ENCODE measurements around the gene URI1. TPM values are rescaled to one million over a fixed set of nuclear protein-coding genes. Genes with fewer than 3 reads are reported as not detected.

The URI1 gene
- total RNA-seq, 1 experiment from 2014 or later = 56.0 TPM

- no peaks in the 10 kb centered on the region for H3K9me3 ChIP-seq (ENCODE audit: insufficient read depth, low read depth)
- H3K27me3 ChIP-seq (ENCODE audit: insufficient read depth, low read depth) = no peaks in the 10 kb centered on the region
- ChIA-PET POLR2A (ENCODE audit: unreplicated experiment) (no interaction called here), CTCF (no interaction called here)
- peaks cover 19% of the 10 kb centered on the region for H3K79me2 ChIP-seq (ENCODE audit: low read depth)
- DNase-seq = no peak
- BruUV-seq (replicated peaks) = no TSS peak
- intact Hi-C loops (cut with micrococcal nuclease; ENCODE audit: unreplicated experiment) = no loop called here
- H3K27ac ChIP-seq = no peak overlapping the region
- no peak for TF ChIP-seq EZH2 (IDR thresholded peaks at IDR 0.05; ENCODE audit: low read depth)
- no peak overlapping the region for H3K4me2 ChIP-seq
- peaks cover 26% of the 10 kb centered on the region; the same call in 1 of the 2 replicates for H4K20me1 ChIP-seq (ENCODE audit: insufficient read depth)
- no peaks in the 10 kb centered on the region for H3K4me1 ChIP-seq (replicated peaks; ENCODE audit: insufficient read depth)
- no peaks in the 10 kb centered on the region for H3K9me2 ChIP-seq (ENCODE audit: insufficient read depth)
- H2AFZ ChIP-seq = no peak overlapping the region
- peaks cover 31% of the 10 kb centered on the region for H3K36me3 ChIP-seq (ENCODE audit: low read depth)
- 0 out of 2 replicates have a peak, but pooled peaks cover 10% of the 10 kb centered on the region for H3F3A ChIP-seq (ENCODE audit: insufficient read depth, low read depth)
- no peak overlapping the region for H3K4me3 ChIP-seq
These were observed 64.2 kb downstream of the URI1 start for GRCh38 chr19:30006207-30006606.

- Histone ChIP-seq H3K27me3 (ENCODE audit: insufficient read depth, low read depth) (no peaks in the 10 kb centered on the region), H3K36me3 (ENCODE audit: low read depth) (peaks cover 36% of the 10 kb centered on the region), H2AFZ (no peak overlapping the region), H3K79me2 (ENCODE audit: low read depth) (peaks cover 4% of the 10 kb centered on the region; the same call in 1 of the 2 replicates), H3K27ac (no peak overlapping the region), H3K9me3 (ENCODE audit: insufficient read depth, low read depth) (no peaks in the 10 kb centered on the region), H3K9me2 (ENCODE audit: insufficient read depth) (no peaks in the 10 kb centered on the region), H3F3A (ENCODE audit: insufficient read depth, low read depth) (0 out of 2 replicates have a peak, but pooled peaks cover 10% of the 10 kb centered on the region), H3K4me3 (no peak overlapping the region), H3K4me1 (replicated peaks; ENCODE audit: insufficient read depth) (no peaks in the 10 kb centered on the region), H3K4me2 (no peak overlapping the region), H4K20me1 (ENCODE audit: insufficient read depth) (peaks cover 15% of the 10 kb centered on the region)
- no peak for DNase-seq
- TF ChIP-seq EZH2 (IDR thresholded peaks at IDR 0.05; ENCODE audit: low read depth) (no peak), CTCF (conservative IDR thresholded peaks at IDR 0.05) (no peak)
- POLR2A ChIA-PET (ENCODE audit: unreplicated experiment) = no interaction called here
- intact Hi-C loops (cut with micrococcal nuclease; ENCODE audit: unreplicated experiment) = no loop called here
- no TSS peak for BruUV-seq (replicated peaks)
- CTCF ChIA-PET = no interaction called here
These were observed 66.1 kb downstream of the URI1 start for GRCh38 chr19:30008169-30008568.

- Histone ChIP-seq H3K36me3 (ENCODE audit: low read depth) (peaks cover 36% of the 10 kb centered on the region), H3K27me3 (ENCODE audit: insufficient read depth, low read depth) (no peaks in the 10 kb centered on the region), H3F3A (ENCODE audit: insufficient read depth, low read depth) (0 out of 2 replicates have a peak, but pooled peaks cover 10% of the 10 kb centered on the region), H3K27ac (no peak overlapping the region), H2AFZ (no peak overlapping the region), H3K4me3 (no peak overlapping the region), H4K20me1 (ENCODE audit: insufficient read depth) (peaks cover 12% of the 10 kb centered on the region), H3K79me2 (ENCODE audit: low read depth) (no peaks in the 10 kb centered on the region), H3K9me3 (ENCODE audit: insufficient read depth, low read depth) (no peaks in the 10 kb centered on the region), H3K4me2 (no peak overlapping the region), H3K9me2 (ENCODE audit: insufficient read depth) (no peaks in the 10 kb centered on the region), H3K4me1 (replicated peaks; ENCODE audit: insufficient read depth) (no peaks in the 10 kb centered on the region)
- DNase-seq = no peak
- intact Hi-C loops (cut with micrococcal nuclease; ENCODE audit: unreplicated experiment) = no loop called here
- ChIA-PET POLR2A (ENCODE audit: unreplicated experiment) (no interaction called here), CTCF (no interaction called here)
- TF ChIP-seq CTCF (conservative IDR thresholded peaks at IDR 0.05) (no peak), EZH2 (IDR thresholded peaks at IDR 0.05; ENCODE audit: low read depth) (no peak)
- BruUV-seq (replicated peaks) = no TSS peak
These were observed 67.0 kb downstream of the URI1 start for GRCh38 chr19:30009013-30009412.

- Histone ChIP-seq H3K79me2 (ENCODE audit: low read depth) (no peaks in the 10 kb centered on the region), H3F3A (ENCODE audit: insufficient read depth, low read depth) (0 out of 2 replicates have a peak, but pooled peaks cover 9% of the 10 kb centered on the region), H3K4me3 (no peak overlapping the region), H3K27me3 (ENCODE audit: insufficient read depth, low read depth) (no peaks in the 10 kb centered on the region), H3K27ac (no peak overlapping the region), H3K9me2 (ENCODE audit: insufficient read depth) (no peaks in the 10 kb centered on the region), H2AFZ (no peak overlapping the region), H4K20me1 (ENCODE audit: insufficient read depth) (peaks cover 6% of the 10 kb centered on the region), H3K36me3 (ENCODE audit: low read depth) (peaks cover 29% of the 10 kb centered on the region), H3K4me1 (replicated peaks; ENCODE audit: insufficient read depth) (no peaks in the 10 kb centered on the region), H3K9me3 (ENCODE audit: insufficient read depth, low read depth) (no peaks in the 10 kb centered on the region), H3K4me2 (no peak overlapping the region)
- DNase-seq = no peak
- TF ChIP-seq CTCF (conservative IDR thresholded peaks at IDR 0.05) (no peak), EZH2 (IDR thresholded peaks at IDR 0.05; ENCODE audit: low read depth) (no peak)
- ChIA-PET CTCF (no interaction called here), POLR2A (ENCODE audit: unreplicated experiment) (no interaction called here)
- intact Hi-C loops (cut with micrococcal nuclease; ENCODE audit: unreplicated experiment) = no loop called here
- BruUV-seq (replicated peaks) = no TSS peak
These were observed 69.1 kb downstream of the URI1 start for GRCh38 chr19:30011051-30011578.

Measured in PC-9 (cell line).